Keratinocyte (primary cell): Measurements from ENCODE around the gene PSRC1. TPM values are rescaled to one million over a fixed set of nuclear protein-coding genes. Genes with fewer than 3 reads are reported as not detected.

Experiments
- DNase-seq: peaks from one replicate; pipeline ENCODE4 v3.0.0-alpha.2; 2011; ENCODE audit warnings: low read depth, missing footprints, low spot score
- FAIRE-seq: peaks from 2 replicates; lab custom pipeline; 2011; peaks lifted over from hg19 to GRCh38; lab: Jason Lieb, UNC
- H2AFZ ChIP-seq: 2 replicates; pipeline ENCODE4 v1.6.0; 2012; ENCODE audit warnings: low read length, control low read depth, inconsistent platforms; ENCODE audit not compliant: control insufficient read depth
- H3K27ac ChIP-seq: 2 replicates; pipeline ENCODE4 v1.5.1; 2011; ENCODE audit warnings: low read length; ENCODE audit not compliant: control insufficient read depth, insufficient read depth
- H3K27me3 ChIP-seq: 3 replicates; pipeline ENCODE4 v1.6.0; 2011; ENCODE audit warnings: low read length; ENCODE audit not compliant: control insufficient read depth, insufficient read depth; ENCODE audit errors: extremely low read depth
- H3K36me3 ChIP-seq, 2 experiments: 2 replicates in 1 of 2; 3 replicates in 1 of 2; pipeline ENCODE4 v1.5.1; 2011; ENCODE audit warnings: low read length in 2 of 2, mild to moderate bottlenecking in 1 of 2; ENCODE audit not compliant: control insufficient read depth in 2 of 2, insufficient read depth in 2 of 2; ENCODE audit errors: extremely low read depth in 1 of 2
- H3K4me1 ChIP-seq: 3 replicates; pipeline ENCODE4 v1.5.1; 2011; ENCODE audit warnings: low read length; ENCODE audit not compliant: control insufficient read depth, insufficient read depth; ENCODE audit errors: extremely low read depth
- H3K4me2 ChIP-seq: 3 replicates; pipeline ENCODE4 v1.6.0; 2011; ENCODE audit warnings: low read depth, low read length; ENCODE audit not compliant: control insufficient read depth, insufficient read depth; ENCODE audit errors: extremely low read depth
- H3K4me3 ChIP-seq, 3 experiments: fragments of 200-600 bp in 1 of 3; sonication (generic) in 1 of 3; 2 replicates in 2 of 3; 3 replicates in 1 of 3; pipeline ENCODE4 v1.5.1; 2011 to 2016; ENCODE audit warnings: low read length in 3 of 3, mild to moderate bottlenecking in 3 of 3, control low read depth in 2 of 3, inconsistent platforms in 1 of 3, low read depth in 1 of 3, mixed read lengths in 1 of 3, mixed run types in 1 of 3, moderate library complexity in 1 of 3; ENCODE audit not compliant: control insufficient read depth in 2 of 3, insufficient read depth in 2 of 3; ENCODE audit errors: extremely low read depth in 1 of 3
- H3K79me2 ChIP-seq: 2 replicates; pipeline ENCODE4 v1.6.0; 2012; ENCODE audit warnings: low read length; ENCODE audit not compliant: control insufficient read depth, insufficient read depth
- H3K9ac ChIP-seq: 3 replicates; pipeline ENCODE4 v1.6.0; 2011; ENCODE audit warnings: low read length; ENCODE audit not compliant: control insufficient read depth, insufficient read depth; ENCODE audit errors: extremely low read depth
- H3K9me1 ChIP-seq: 3 replicates; pipeline ENCODE4 v1.6.0; 2011; ENCODE audit warnings: low read length; ENCODE audit not compliant: control insufficient read depth, insufficient read depth; ENCODE audit errors: extremely low read depth
- H3K9me3 ChIP-seq: 2 replicates; pipeline ENCODE4 v1.5.1; 2012; ENCODE audit warnings: low read depth, low read length; ENCODE audit not compliant: control insufficient read depth
- H4K20me1 ChIP-seq: 3 replicates; pipeline ENCODE4 v1.6.0; 2011; ENCODE audit warnings: low read length; ENCODE audit not compliant: control insufficient read depth, insufficient read depth; ENCODE audit errors: extremely low read depth
- CTCF ChIP-seq, 3 experiments: IDR thresholded peaks in 1 of 3; conservative IDR thresholded peaks in 1 of 3; optimal IDR thresholded peaks in 1 of 3; 2 replicates in 2 of 3; 3 replicates in 1 of 3; pipeline versions ENCODE3 to v1.5.1; 2011; ENCODE audit warnings: low read length in 3 of 3, mild to moderate bottlenecking in 3 of 3, moderate library complexity in 2 of 3, control low read depth in 1 of 3, inconsistent platforms in 1 of 3; ENCODE audit not compliant: insufficient read depth in 2 of 3; ENCODE audit errors: extremely low read depth in 1 of 3
- EZH2 ChIP-seq: IDR thresholded peaks from one replicate; pipeline ENCODE4 v1.6.1; 2012; ENCODE audit warnings: inconsistent platforms, mild to moderate bottlenecking, low read length, moderate library complexity
- dilution Hi-C: fragments of 300-500 bp; cut with MboI; formaldehyde crosslinking; loops from one replicate; pipeline ENCODE4 v1.7.0; 2020; ENCODE audit warnings: low sequenced_read_pairs; ENCODE audit not compliant: extremely low pct_ligation_motif_present
- polyA plus RNA-seq, 5 experiments: library from polyadenylated mRNA; depleted of rRNA in 3 of 5; stranded (reverse) in 3 of 5; stranded (forward) in 1 of 5; unstranded in 1 of 5; fragments of >200 nt; gene quantifications; 1 replicate in 1 of 5; 2 replicates in 3 of 5; 3 replicates in 1 of 5; pipeline versions ENCODE4 v1.2.1 to v1.2.3, GENCODE V29; 2011 to 2012; ENCODE audit warnings: missing spikeins in 2 of 5, low read depth in 1 of 5, low replicate concordance in 1 of 5

The PSRC1 gene
- polyA plus RNA-seq, 1 donor (not counting 4 experiments of a cell fraction or from before 2014, with no cell fraction given) = 10.2 TPM

DNA sequence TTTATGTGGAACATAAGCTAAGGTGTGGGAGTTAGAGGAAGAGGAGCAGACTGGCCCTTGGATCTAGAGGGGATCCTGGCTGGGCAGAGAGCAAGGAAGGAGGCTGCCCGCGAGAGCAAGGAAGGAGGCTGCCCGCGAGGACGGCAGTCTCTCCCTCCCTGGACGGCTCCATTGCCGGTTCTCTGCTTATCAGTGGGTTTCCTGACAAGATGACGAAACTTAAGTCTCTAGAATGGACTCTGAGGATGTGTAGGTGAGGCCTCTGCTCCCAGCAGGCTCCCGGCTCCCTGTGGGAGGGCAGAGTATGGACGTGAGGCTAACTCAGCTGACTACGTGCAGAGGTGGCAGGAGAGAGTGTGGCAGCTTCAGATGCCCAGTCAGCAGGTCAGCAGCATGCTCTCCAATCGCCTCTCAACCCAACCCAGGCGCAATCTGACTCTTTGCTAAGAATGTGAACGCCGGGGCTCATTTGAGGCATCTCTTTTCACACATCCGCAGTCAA is 17.8 kb upstream of the PSRC1 start:
- dilution Hi-C loops = no loop called here
- Histone ChIP-seq H3K27me3 (no peaks in the 10 kb centered on the region), H3K36me3 (no peaks in the 10 kb centered on the region), H3K27ac (no peak overlapping the region), H2AFZ (no peak overlapping the region), H3K9me1 (peaks cover 3% of the 10 kb centered on the region), H3K79me2 (no peaks in the 10 kb centered on the region), H3K4me2 (no peak overlapping the region), H3K4me3 (no peak overlapping the region), H3K9me3 (no peaks in the 10 kb centered on the region), H3K9ac (no peak overlapping the region), H4K20me1 (no peaks in the 10 kb centered on the region), H3K4me1 (peaks cover 22% of the 10 kb centered on the region)
- no peak for TF ChIP-seq CTCF (optimal IDR thresholded peaks at IDR 0.05 in 1 of 3, IDR thresholded peaks at IDR 0.05 in 1 of 3, conservative IDR thresholded peaks at IDR 0.05 in 1 of 3; ENCODE audit: extremely low read depth in 1 of 3, insufficient read depth in 2 of 3, low read length in 3 of 3)
- TF ChIP-seq EZH2 = no peak
- FAIRE-seq (no peak), DNase-seq (no peak)

DNA sequence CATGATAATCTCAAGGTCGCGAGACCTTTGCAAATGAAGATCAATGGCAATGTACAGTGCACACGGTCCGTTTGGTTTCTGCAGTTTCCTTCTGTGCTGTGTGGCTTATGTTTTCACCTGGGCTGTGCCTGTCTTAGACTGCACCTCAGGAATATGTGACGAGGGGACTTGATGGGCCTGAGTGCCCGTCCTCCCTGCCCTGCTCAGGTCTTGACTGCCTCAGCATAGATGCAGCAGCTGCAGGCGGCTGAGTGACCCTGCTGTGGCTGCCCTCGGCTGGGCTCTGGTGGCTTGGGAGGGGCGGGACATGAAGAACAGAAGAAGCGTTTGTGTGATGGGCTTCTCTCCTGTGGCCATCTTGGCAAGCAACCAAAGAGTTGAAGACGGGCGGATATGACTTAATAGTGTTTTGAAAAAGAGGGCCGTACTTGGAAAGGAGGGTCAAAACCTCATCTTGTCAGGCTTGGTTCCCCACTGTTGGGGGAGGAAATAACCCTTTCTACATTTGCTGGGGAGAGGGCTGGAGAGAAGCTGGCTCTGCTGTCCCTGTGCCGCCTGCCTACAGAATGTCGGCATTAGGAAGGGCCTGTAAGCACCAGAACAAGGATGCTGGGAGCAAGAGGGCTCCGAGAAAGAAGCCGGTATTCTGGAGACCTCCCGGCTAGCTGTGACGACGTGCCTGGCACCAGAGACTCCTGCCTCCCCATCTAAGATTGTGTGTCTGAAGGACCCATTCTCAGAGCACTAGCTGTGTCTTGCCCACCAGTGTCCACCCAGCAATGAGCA is 16.8 kb upstream of the PSRC1 start:
- Histone ChIP-seq H3K36me3 (no peaks in the 10 kb centered on the region), H3K27ac (no peak overlapping the region), H3K27me3 (no peaks in the 10 kb centered on the region), H3K79me2 (no peaks in the 10 kb centered on the region), H4K20me1 (no peaks in the 10 kb centered on the region), H2AFZ (no peak overlapping the region), H3K4me2 (no peak overlapping the region), H3K4me3 (no peak overlapping the region), H3K4me1 (peaks cover 22% of the 10 kb centered on the region), H3K9ac (no peak overlapping the region), H3K9me3 (no peaks in the 10 kb centered on the region), H3K9me1 (peaks cover 3% of the 10 kb centered on the region)
- TF ChIP-seq EZH2 (no peak), CTCF (optimal IDR thresholded peaks at IDR 0.05 in 1 of 3, IDR thresholded peaks at IDR 0.05 in 1 of 3, conservative IDR thresholded peaks at IDR 0.05 in 1 of 3; ENCODE audit: extremely low read depth in 1 of 3, insufficient read depth in 2 of 3, low read length in 3 of 3) (no peak)
- dilution Hi-C loops = no loop called here
- no peak for DNase-seq
- no peak for FAIRE-seq
